DND-41 (cell line): ENCODE results near the gene GLRX.

Experiments
- ATAC-seq: fragments of 200-7000 bp; cut with Tn5 transposase; 3 replicates; pipeline ENCODE4 v1.9.1; 2021; ENCODE audit warnings: low read depth; ENCODE audit not compliant: insufficient read depth
- DNase-seq: peaks from one replicate; pipeline ENCODE4 v3.0.0-alpha.2; 2020
- H2AFZ ChIP-seq: 2 replicates; pipeline ENCODE4 v1.6.0; 2012; ENCODE audit warnings: low read depth, low read length
- H3K27ac ChIP-seq: 2 replicates; pipeline ENCODE4 v1.5.1; 2012; ENCODE audit warnings: low read length, inconsistent platforms
- H3K27me3 ChIP-seq: fragments of 200-600 bp; sonication (generic); 2 replicates; pipeline ENCODE4 v1.6.0; 2012; ENCODE audit warnings: low read length, mild to moderate bottlenecking, inconsistent platforms; ENCODE audit not compliant: insufficient read depth, poor library complexity
- H3K36me3 ChIP-seq: 2 replicates; pipeline ENCODE4 v1.5.1; 2012; ENCODE audit warnings: low read length, inconsistent platforms; ENCODE audit not compliant: insufficient read depth
- H3K4me1 ChIP-seq: 2 replicates; pipeline ENCODE4 v1.5.1; 2012; ENCODE audit warnings: mild to moderate bottlenecking, low read length; ENCODE audit not compliant: insufficient read depth
- H3K4me2 ChIP-seq: 2 replicates; pipeline ENCODE4 v1.6.0; 2012; ENCODE audit warnings: mild to moderate bottlenecking, moderate library complexity, low read length, inconsistent platforms; ENCODE audit not compliant: insufficient read depth
- H3K4me3 ChIP-seq, 2 experiments: fragments of 200-600 bp in 1 of 2; shearing (Covaris generic) in 1 of 2; 2 replicates each; pipeline ENCODE4 v1.5.1; 2012 to 2016; ENCODE audit warnings: inconsistent platforms in 2 of 2, low read length in 2 of 2, mild to moderate bottlenecking in 2 of 2, low read depth in 1 of 2, moderate library complexity in 1 of 2
- H3K79me2 ChIP-seq: 2 replicates; pipeline ENCODE4 v1.6.0; 2012; ENCODE audit warnings: low read length, inconsistent platforms; ENCODE audit not compliant: insufficient read depth
- H3K9ac ChIP-seq: 2 replicates; pipeline ENCODE4 v1.6.0; 2012; ENCODE audit warnings: low read depth, mild to moderate bottlenecking, inconsistent platforms, low read length, moderate library complexity
- H3K9me3 ChIP-seq: 2 replicates; pipeline ENCODE4 v1.5.1; 2012; ENCODE audit warnings: low read length, moderate library complexity, mild to moderate bottlenecking, inconsistent platforms; ENCODE audit not compliant: insufficient read depth, severe bottlenecking
- H4K20me1 ChIP-seq: 2 replicates; pipeline ENCODE4 v1.6.0; 2012; ENCODE audit warnings: low read length; ENCODE audit not compliant: insufficient read depth
- EZH2 ChIP-seq: IDR thresholded peaks from 3 replicates; pipeline ENCODE4 v1.6.1; 2012; ENCODE audit warnings: borderline replicate concordance, low read depth, mild to moderate bottlenecking, moderate library complexity, low read length, inconsistent platforms; ENCODE audit not compliant: severe bottlenecking
- TF ChIP-seq, protein P1 (sequence below): IDR thresholded peaks from 2 replicates; pipeline ENCODE4 v1.5.1; 2012; ENCODE audit warnings: borderline replicate concordance, low read length, moderate library complexity, mild to moderate bottlenecking; ENCODE audit not compliant: poor library complexity, severe bottlenecking; ENCODE audit errors: extremely low read depth

The GLRX gene

DNA sequence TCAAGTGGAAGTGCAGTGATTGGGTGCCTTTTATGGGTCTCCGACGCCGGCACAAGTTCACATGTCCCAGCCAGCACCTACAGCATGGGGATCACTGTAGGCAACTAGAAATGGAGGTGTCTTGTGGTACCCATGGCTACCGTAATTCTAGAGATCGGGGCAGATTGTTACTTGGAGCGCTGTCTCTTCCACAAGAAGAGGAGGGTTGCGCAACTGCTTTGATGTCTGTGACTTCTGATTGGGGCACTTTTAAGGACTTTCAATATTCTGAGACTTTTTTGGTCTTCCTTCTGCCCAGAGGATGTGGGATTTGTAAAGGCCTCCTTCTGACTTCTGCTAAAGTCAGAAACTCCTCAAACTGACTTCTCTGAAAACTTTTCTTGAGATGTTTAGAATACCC, 41.9 kb downstream of the GLRX start:
- H3K4me3 ChIP-seq, result no peak overlapping the region
- no peak overlapping the region for H3K9ac ChIP-seq
- no peak overlapping the region for H3K4me2 ChIP-seq
- ATAC-seq (0 out of 3 replicates have a peak, but pooled peaks have one; percentile 3), DNase-seq (no peak)
- H2AFZ ChIP-seq, result no peak overlapping the region
- no peaks in the 10 kb centered on the region for H4K20me1 ChIP-seq
- no peaks in the 10 kb centered on the region for H3K9me3 ChIP-seq
- peaks cover 5% of the 10 kb centered on the region for H3K4me1 ChIP-seq
- H3K27me3 ChIP-seq, result no peaks in the 10 kb centered on the region
- TF ChIP-seq EZH2, result no peak
- TF ChIP-seq, protein P1, sequence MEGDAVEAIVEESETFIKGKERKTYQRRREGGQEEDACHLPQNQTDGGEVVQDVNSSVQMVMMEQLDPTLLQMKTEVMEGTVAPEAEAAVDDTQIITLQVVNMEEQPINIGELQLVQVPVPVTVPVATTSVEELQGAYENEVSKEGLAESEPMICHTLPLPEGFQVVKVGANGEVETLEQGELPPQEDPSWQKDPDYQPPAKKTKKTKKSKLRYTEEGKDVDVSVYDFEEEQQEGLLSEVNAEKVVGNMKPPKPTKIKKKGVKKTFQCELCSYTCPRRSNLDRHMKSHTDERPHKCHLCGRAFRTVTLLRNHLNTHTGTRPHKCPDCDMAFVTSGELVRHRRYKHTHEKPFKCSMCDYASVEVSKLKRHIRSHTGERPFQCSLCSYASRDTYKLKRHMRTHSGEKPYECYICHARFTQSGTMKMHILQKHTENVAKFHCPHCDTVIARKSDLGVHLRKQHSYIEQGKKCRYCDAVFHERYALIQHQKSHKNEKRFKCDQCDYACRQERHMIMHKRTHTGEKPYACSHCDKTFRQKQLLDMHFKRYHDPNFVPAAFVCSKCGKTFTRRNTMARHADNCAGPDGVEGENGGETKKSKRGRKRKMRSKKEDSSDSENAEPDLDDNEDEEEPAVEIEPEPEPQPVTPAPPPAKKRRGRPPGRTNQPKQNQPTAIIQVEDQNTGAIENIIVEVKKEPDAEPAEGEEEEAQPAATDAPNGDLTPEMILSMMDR, result no peak
- 0 out of 2 replicates have a peak, but pooled peaks cover 10% of the 10 kb centered on the region for H3K36me3 ChIP-seq
- no peaks in the 10 kb centered on the region for H3K79me2 ChIP-seq
- H3K27ac ChIP-seq, result no peak overlapping the region; the same call in 1 of the 2 replicates

DNA sequence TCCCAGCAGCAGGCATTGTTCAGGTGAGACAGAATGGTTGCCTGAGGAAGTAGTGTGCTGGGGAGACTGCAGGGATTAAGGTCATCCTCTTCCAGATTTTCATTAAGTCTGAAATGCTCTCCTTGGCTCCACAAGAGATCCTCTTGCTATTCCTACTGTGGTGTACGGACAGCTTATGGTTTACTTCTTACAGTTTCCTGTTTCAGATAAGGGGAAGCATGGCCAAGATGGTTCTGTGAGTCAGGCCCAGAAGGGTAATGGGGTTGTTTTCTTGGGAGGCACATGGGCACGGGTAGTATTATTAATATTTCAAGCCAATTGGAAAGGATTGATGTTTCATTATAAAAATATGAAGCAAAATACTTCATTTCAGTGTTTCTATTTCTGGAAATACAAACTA, 42.9 kb downstream of the GLRX start:
- Histone ChIP-seq H3K36me3 (0 out of 2 replicates have a peak, but pooled peaks cover 7% of the 10 kb centered on the region), H3K27me3 (no peaks in the 10 kb centered on the region), H3K9me3 (no peaks in the 10 kb centered on the region), H3K4me1 (peaks cover 5% of the 10 kb centered on the region), H3K4me2 (no peak overlapping the region), H3K27ac (no peak overlapping the region), H3K9ac (no peak overlapping the region), H3K79me2 (no peaks in the 10 kb centered on the region), H2AFZ (no peak overlapping the region), H3K4me3 (no peak overlapping the region), H4K20me1 (no peaks in the 10 kb centered on the region)
- DNase-seq (no peak), ATAC-seq (no peak)
- no peak for TF ChIP-seq EZH2
- TF ChIP-seq, protein P1, result no peak

DNA sequence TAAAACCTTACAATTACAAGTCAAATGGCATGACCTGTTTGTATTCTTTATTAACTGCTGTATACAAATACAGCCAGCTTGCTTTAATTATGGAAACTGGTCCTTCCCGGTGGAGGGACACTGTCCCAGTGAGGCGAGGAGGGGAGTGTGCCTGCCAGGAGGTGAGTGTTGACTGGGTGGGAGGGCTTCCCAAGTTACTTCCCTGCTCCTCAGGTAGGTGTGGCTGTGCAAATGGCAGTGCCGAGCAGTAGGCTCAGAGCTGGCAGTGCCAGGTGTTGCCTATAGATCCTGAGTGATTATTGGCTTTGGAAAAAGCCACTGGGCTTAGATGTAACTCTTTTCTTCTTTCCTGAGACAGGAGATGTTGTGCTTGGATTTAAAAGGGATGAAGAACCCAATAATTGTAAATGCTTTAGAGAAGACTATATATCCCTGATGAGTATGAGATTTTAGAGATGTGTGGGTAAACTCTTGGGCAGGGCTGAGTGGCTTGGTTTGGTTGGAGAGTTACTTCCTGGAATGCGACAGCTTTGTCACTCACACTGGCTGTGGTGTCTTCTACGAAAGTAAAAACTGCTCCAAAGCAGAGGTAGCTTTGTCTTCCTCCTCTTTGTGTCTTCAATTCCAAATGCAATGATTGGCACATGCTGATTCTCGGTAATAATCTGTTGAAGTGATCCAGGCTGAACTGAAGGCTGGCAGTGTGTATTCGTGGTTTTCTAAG, 43.7 kb downstream of the GLRX start:
- no peaks in the 10 kb centered on the region for H3K79me2 ChIP-seq
- TF ChIP-seq, protein P1, result no peak
- TF ChIP-seq EZH2, result no peak
- H3K9ac ChIP-seq, result no peak overlapping the region
- peaks cover 5% of the 10 kb centered on the region for H3K4me1 ChIP-seq
- H3K36me3 ChIP-seq, result 0 out of 2 replicates have a peak, but pooled peaks cover 6% of the 10 kb centered on the region
- ATAC-seq (no peak), DNase-seq (no peak)
- no peak overlapping the region for H3K4me3 ChIP-seq
- H3K27ac ChIP-seq, result no peak overlapping the region
- H3K27me3 ChIP-seq, result no peaks in the 10 kb centered on the region
- H3K4me2 ChIP-seq, result no peak overlapping the region
- H2AFZ ChIP-seq, result no peak overlapping the region
- no peaks in the 10 kb centered on the region for H3K9me3 ChIP-seq
- H4K20me1 ChIP-seq, result no peaks in the 10 kb centered on the region

DNA sequence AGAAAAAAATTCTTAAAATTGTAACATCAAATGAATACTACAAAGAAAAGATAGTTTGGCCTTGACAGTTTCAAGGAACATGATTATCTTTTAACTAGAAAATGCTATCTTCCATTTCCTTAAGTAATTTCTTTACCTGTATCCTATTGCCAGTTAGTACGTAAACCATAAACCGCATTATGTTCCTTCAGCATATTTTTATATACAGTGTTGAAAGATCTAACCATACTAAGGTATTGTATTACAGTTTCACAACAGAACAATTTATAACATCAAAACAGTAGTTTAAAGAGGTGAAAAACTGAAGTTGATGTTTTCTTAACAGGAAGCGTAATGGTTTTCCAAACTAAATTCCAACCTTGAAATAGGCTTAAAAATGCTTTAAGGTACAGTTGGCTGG, 45.1 kb downstream of the GLRX start:
- Histone ChIP-seq H3K4me3 (no peak overlapping the region), H3K9ac (no peak overlapping the region), H2AFZ (no peak overlapping the region), H3K4me2 (no peak overlapping the region), H3K9me3 (no peaks in the 10 kb centered on the region), H3K27me3 (no peaks in the 10 kb centered on the region), H3K27ac (no peak overlapping the region), H4K20me1 (no peaks in the 10 kb centered on the region), H3K36me3 (0 out of 2 replicates have a peak, but pooled peaks cover 6% of the 10 kb centered on the region), H3K4me1 (peaks cover 8% of the 10 kb centered on the region), H3K79me2 (no peaks in the 10 kb centered on the region)
- TF ChIP-seq, protein P1, result no peak
- no peak for TF ChIP-seq EZH2
- ATAC-seq (no peak), DNase-seq (no peak)
